HepG2 (cell line): Measurements from ENCODE around the gene NNAT. TPM values are rescaled to one million over a fixed set of nuclear protein-coding genes. Genes with fewer than 3 reads are reported as not detected.

Experiments
- ATAC-seq: fragments of 200-7000 bp; cut with Tn5 transposase; 3 replicates; pipeline ENCODE4 v1.9.1; 2020; ENCODE audit warnings: mild to moderate bottlenecking, moderate library complexity
- BruUV-seq: library from RNA; stranded (reverse); fragments of 400-500 nt; replicated peaks from 2 replicates; lab custom pipeline; 2021; lab: Mats Ljungman, UMichigan
- CTCF ChIA-PET: fragments of 300-600 bp; formaldehyde crosslinking; extraction: SDS; loops from one replicate; lab custom pipeline; 2021; ENCODE audit warnings: low total read pairs, inconsistent platforms, low intra/inter-chr PET ratio; lab: Yijun Ruan, JAX
- POLR2A ChIA-PET: fragments of 350-600 bp; sonication (Branson Sonifier 250); formaldehyde crosslinking; loops from one replicate; lab custom pipeline; 2020; ENCODE audit warnings: antibody characterized with exemption, inconsistent platforms; lab: Yijun Ruan, JAX
- DNase-seq: peaks from one replicate; pipeline ENCODE4 v3.0.0-alpha.2; 2015; ENCODE audit warnings: low spot score
- FAIRE-seq: peaks from 3 replicates; lab custom pipeline; 2011; peaks lifted over from hg19 to GRCh38; lab: Jason Lieb, UNC
- H2AFZ ChIP-seq: one replicate; pipeline ENCODE4 v1.6.1; 2011; ENCODE audit warnings: low read length, inconsistent platforms
- H3K27ac ChIP-seq: fragments of 300-600 bp; 3 replicates; pipeline ENCODE4 v1.8.0; 2011; ENCODE audit warnings: mixed run types, mild to moderate bottlenecking, mixed read lengths, low read length, inconsistent platforms; ENCODE audit not compliant: insufficient read depth; ENCODE audit errors: extremely low read length
- H3K27me3 ChIP-seq, 2 experiments: fragments of 200-600 bp in 1 of 2; 2 replicates in 1 of 2; 3 replicates in 1 of 2; pipeline versions ENCODE4 v1.6.0 to v1.8.0; 2011; ENCODE audit warnings: low read length in 2 of 2, mild to moderate bottlenecking in 2 of 2, moderate library complexity in 2 of 2, inconsistent platforms in 1 of 2; ENCODE audit not compliant: insufficient read depth in 2 of 2, control insufficient read depth in 1 of 2
- H3K36me3 ChIP-seq, 2 experiments: fragments of 200-600 bp in 1 of 2; replicated peaks in 1 of 2; 2 replicates in 1 of 2; 3 replicates in 1 of 2; pipeline versions ENCODE4 v1.5.1 to v1.8.0; 2011; ENCODE audit warnings: low read length in 2 of 2, inconsistent platforms in 1 of 2; ENCODE audit not compliant: insufficient read depth in 2 of 2, control insufficient read depth in 1 of 2
- H3K4me1 ChIP-seq: 2 replicates; pipeline ENCODE4 v1.5.1; 2012; ENCODE audit warnings: low read length, inconsistent platforms; ENCODE audit not compliant: insufficient read depth
- H3K4me2 ChIP-seq: 2 replicates; pipeline ENCODE4 v1.6.0; 2011; ENCODE audit warnings: low read depth, low read length, inconsistent platforms
- H3K4me3 ChIP-seq, 3 experiments: fragments of 200-600 bp in 1 of 3; sonication (generic), shearing (Covaris generic) in 1 of 3; replicated peaks in 1 of 3; 2 replicates each; pipeline ENCODE4 v1.5.1; 2011 to 2016; ENCODE audit warnings: low read length in 3 of 3, inconsistent platforms in 2 of 3, low read depth in 2 of 3, mild to moderate bottlenecking in 2 of 3, control low read depth in 1 of 3, mixed read lengths in 1 of 3; ENCODE audit not compliant: insufficient read depth in 1 of 3
- H3K79me2 ChIP-seq: one replicate; pipeline ENCODE4 v1.6.1; 2011; ENCODE audit warnings: low read length, inconsistent platforms; ENCODE audit not compliant: insufficient read depth
- H3K9ac ChIP-seq: 2 replicates; pipeline ENCODE4 v1.6.0; 2011; ENCODE audit warnings: mild to moderate bottlenecking, low read depth, low read length, inconsistent platforms; ENCODE audit not compliant: insufficient read depth
- H3K9me3 ChIP-seq: 2 replicates; pipeline ENCODE4 v1.5.1; 2012; ENCODE audit warnings: mild to moderate bottlenecking, low read length
- H4K20me1 ChIP-seq: 2 replicates; pipeline ENCODE4 v1.6.0; 2011; ENCODE audit warnings: inconsistent platforms, mild to moderate bottlenecking, low read length, moderate library complexity; ENCODE audit not compliant: insufficient read depth
- ARID4A ChIP-seq: sonication (generic); formaldehyde crosslinking; IDR thresholded peaks from 2 replicates; pipeline ENCODE4 v1.5.0; 2020; ENCODE audit warnings: mild to moderate bottlenecking, missing genetic modification reagents, borderline replicate concordance
- FOXP1 ChIP-seq, 2 experiments: fragments of 450-650 bp in 1 of 2; IDR thresholded peaks; 2 replicates each; pipeline ENCODE4 v1.6.1; 2017 to 2018; ENCODE audit warnings: antibody characterized with exemption in 1 of 2
- IRX3 ChIP-seq: sonication (generic); formaldehyde crosslinking; IDR thresholded peaks from 2 replicates; pipeline ENCODE4 v1.8.1; 2023; ENCODE audit warnings: mild to moderate bottlenecking, low read depth, missing genetic modification reagents, borderline replicate concordance
- PCBP1 ChIP-seq: fragments of 200-400 bp; formaldehyde crosslinking; IDR thresholded peaks from 2 replicates; pipeline ENCODE4 v1.6.1; 2017; ENCODE audit warnings: mild to moderate bottlenecking, low read depth, low read length, borderline replicate concordance
- ZMYM3 ChIP-seq: sonication (generic); formaldehyde crosslinking; IDR thresholded peaks from 2 replicates; pipeline ENCODE4 v1.5.1; 2020; ENCODE audit warnings: mild to moderate bottlenecking, missing genetic modification reagents
- ZNF292 ChIP-seq: sonication (generic); formaldehyde crosslinking; IDR thresholded peaks from 2 replicates; pipeline ENCODE4 v1.8.1; 2022; ENCODE audit warnings: mild to moderate bottlenecking, low read depth, missing genetic modification reagents, borderline replicate concordance
- WGBS: methylation state at CpG from one replicate; pipeline ENCODE4 v1.1.6; 2017; ENCODE audit warnings: low lambda C conversion rate; 5-methylcytosine and 5-hydroxymethylcytosine counted together
- in situ Hi-C: cut with HindIII; loops from 2 replicates; pipeline ENCODE4 v1.10.0; 2017; ENCODE audit warnings: low pct_unique_long_range_greater_than_20kb; ENCODE audit not compliant: extremely low pct_ligation_motif_present
- intact Hi-C: fragments of 100-400 bp; cut with micrococcal nuclease; formaldehyde crosslinking; loops from one replicate; pipeline ENCODE4 v1.10.0; 2022; ENCODE audit not compliant: unreplicated experiment
- polyA plus RNA-seq, 8 experiments: library from polyadenylated mRNA; depleted of rRNA in 3 of 8; stranded (reverse) in 7 of 8; unstranded in 1 of 8; fragments of >200 nt; fragmentation: Illumina TruSeq in 4 of 8; extraction: Trizol in 4 of 8; gene quantifications; 2 replicates each; pipeline versions ENCODE4 v1.2.1 to v1.2.3, GENCODE V29; 2011 to 2016; ENCODE audit warnings: low read depth in 4 of 8, missing spikeins in 1 of 8, mixed read lengths in 1 of 8; ENCODE audit not compliant: insufficient read depth in 1 of 8
- total RNA-seq, 5 experiments: library from RNA; depleted of rRNA; stranded (reverse); fragments of >200 nt; fragmentation: Illumina TruSeq; extraction: Trizol; gene quantifications; 2 replicates each; pipeline ENCODE4 v1.2.3, GENCODE V29; 2016; ENCODE audit warnings: low read depth in 1 of 5
- TF ChIP-seq, protein P1 (sequence below): IDR thresholded peaks from 2 replicates; pipeline ENCODE4 v1.6.1; 2016

Gene NNAT
- total and polyA plus RNA-seq, 2 of the 13 experiments (the other 11 are each of a cell fraction or from before 2014, with no cell fraction given), result not detected

- no peak overlapping the region for H3K9ac ChIP-seq
- WGBS, result 11% methylated on average over 14 of the region's 14 CpGs
- DNase-seq, result no peak
- FAIRE-seq, result no peak
- ATAC-seq, result peak; percentile 29
- TF ChIP-seq FOXP1 (IDR thresholded peaks at IDR 0.05) (no peak), FOXP1 (CRISPR knock-in tag; IDR thresholded peaks at IDR 0.05) (peak; percentile 36; the same call in 1 of the 2 replicates), ZNF292 (CRISPR knock-in tag) (peak; percentile 18; the same call in 1 of the 2 replicates), ARID4A (CRISPR knock-in tag) (0 out of 2 replicates have a peak, but pooled peaks have one; percentile 14), PCBP1 (no peak), ZMYM3 (CRISPR knock-in tag) (0 out of 2 replicates have a peak, but pooled peaks have one; percentile 40), IRX3 (no peak)
- TF ChIP-seq, protein P1, sequence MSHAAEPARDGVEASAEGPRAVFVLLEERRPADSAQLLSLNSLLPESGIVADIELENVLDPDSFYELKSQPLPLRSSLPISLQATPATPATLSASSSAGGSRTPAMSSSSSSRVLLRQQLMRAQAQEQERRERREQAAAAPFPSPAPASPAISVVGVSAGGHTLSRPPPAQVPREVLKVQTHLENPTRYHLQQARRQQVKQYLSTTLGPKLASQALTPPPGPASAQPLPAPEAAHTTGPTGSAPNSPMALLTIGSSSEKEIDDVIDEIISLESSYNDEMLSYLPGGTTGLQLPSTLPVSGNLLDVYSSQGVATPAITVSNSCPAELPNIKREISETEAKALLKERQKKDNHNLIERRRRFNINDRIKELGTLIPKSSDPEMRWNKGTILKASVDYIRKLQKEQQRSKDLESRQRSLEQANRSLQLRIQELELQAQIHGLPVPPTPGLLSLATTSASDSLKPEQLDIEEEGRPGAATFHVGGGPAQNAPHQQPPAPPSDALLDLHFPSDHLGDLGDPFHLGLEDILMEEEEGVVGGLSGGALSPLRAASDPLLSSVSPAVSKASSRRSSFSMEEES (CRISPR knock-in tag), result no peak
- ChIA-PET CTCF (interaction anchor here (0.9 to 2.4 kb wide), 3 partner anchors 193 to 428 kb away, joined by 3 to 13 read pairs (median 4); partner anchors contain the start of gene VSTM2L), POLR2A (no interaction called here)
- no peaks in the 10 kb centered on the region for H4K20me1 ChIP-seq
- H3K79me2 ChIP-seq, result no peaks in the 10 kb centered on the region
- no peak overlapping the region for H3K4me3 ChIP-seq
- peaks cover 33% of the 10 kb centered on the region for H3K4me1 ChIP-seq
- no peak overlapping the region for H3K27ac ChIP-seq
- H3K27me3 ChIP-seq, result peaks cover 6 to 70% of the 10 kb centered on the region in 2 experiments; a peak in 4 of 5 replicates
- intact Hi-C loops, result loop anchor here (1.0 to 10.0 kb wide), 2 partner anchors 330 to 428 kb away; no protein-coding TSS in a partner anchor
- in situ Hi-C loops, result loop anchor here (5.0 to 25.0 kb wide), 3 partner anchors 332 to 647 kb away; no protein-coding TSS in a partner anchor
- no peaks in the 10 kb centered on the region for H3K9me3 ChIP-seq
- no peaks in the 10 kb centered on the region for H3K36me3 ChIP-seq
- H2AFZ ChIP-seq, result no peak overlapping the region
- H3K4me2 ChIP-seq, result peak overlapping the region; percentile 12; the same call in 1 of the 2 replicates
- no TSS peak for BruUV-seq
These were observed 44.2 kb downstream of the NNAT start for GRCh38 chr20:37565134-37565811.
